ENCODE results near the gene DAB2IP. TPM values are rescaled to one million over a fixed set of nuclear protein-coding genes. Genes with fewer than 3 reads are reported as not detected.

DAB2IP gene
- total RNA-seq, 1 experiment from 2014 or later, result 52.6 TPM

GRCh38 chr9:121735793-121736770 lies 84.6 kb downstream of the DAB2IP start (continued):
- TF ChIP-seq USF2 (CRISPR knock-in tag; IDR thresholded peaks at IDR 0.05) (no peak), ZNF416 (CRISPR knock-in tag; IDR thresholded peaks at IDR 0.05) (no peak), USF1 (CRISPR knock-in tag; IDR thresholded peaks at IDR 0.05) (no peak), SP1 (CRISPR knock-in tag; conservative IDR thresholded peaks at IDR 0.05) (no peak; the same call in 1 of the 2 replicates), ZNF423 (CRISPR knock-in tag; IDR thresholded peaks at IDR 0.05) (no peak), ZNF396 (CRISPR knock-in tag; IDR thresholded peaks at IDR 0.05; ENCODE audit: borderline replicate concordance) (no peak)

- ChIA-PET POLR2A (no interaction called here), CTCF (interaction anchor here (1.0 to 7.4 kb wide), 10 partner anchors 10 to 253 kb away, joined by 3 to 78 read pairs (median 19); no protein-coding TSS in a partner anchor)
- Mint-ChIP-seq H3K36me3 (no peaks in the 10 kb centered on the region), H3K9me3 (no peaks in the 10 kb centered on the region), H3K27ac (peak overlapping the region; percentile 84), H3K4me1 (peaks cover 83% of the 10 kb centered on the region), H3K4me3 (peak overlapping the region; percentile 83), H3K27me3 (ENCODE audit: low read depth) (peaks cover 3% of the 10 kb centered on the region; the same call in 1 of the 2 replicates)
- ATAC-seq (peak; percentile 72), DNase-seq (ENCODE audit: low spot score) (peak; percentile 81)
- TF ChIP-seq GABPB1 (CRISPR knock-in tag; IDR thresholded peaks at IDR 0.05), result peak; percentile 33; the same call in 1 of the 2 replicates
- no peak for TF ChIP-seq FOXJ3 (CRISPR knock-in tag; IDR thresholded peaks at IDR 0.05; ENCODE audit: borderline replicate concordance)
Observed at GRCh38 chr9:121736934-121737462, 85.6 kb downstream of the DAB2IP start.

- no peaks in the 10 kb centered on the region for H3K36me3 Mint-ChIP-seq
- no peaks in the 10 kb centered on the region for H3K9me3 Mint-ChIP-seq
- H3K27ac Mint-ChIP-seq, result peak overlapping the region; percentile 72
- TF ChIP-seq IRF2 (CRISPR knock-in tag; IDR thresholded peaks at IDR 0.05; ENCODE audit: borderline replicate concordance, low read depth) (no peak), FOXJ3 (CRISPR knock-in tag; IDR thresholded peaks at IDR 0.05; ENCODE audit: borderline replicate concordance) (no peak), ERG (CRISPR knock-in tag; IDR thresholded peaks at IDR 0.05) (no peak), USF1 (CRISPR knock-in tag; IDR thresholded peaks at IDR 0.05) (no peak), OVOL2 (CRISPR knock-in tag; IDR thresholded peaks at IDR 0.05; ENCODE audit: borderline replicate concordance) (no peak), NR2C2 (CRISPR knock-in tag; IDR thresholded peaks at IDR 0.05) (no peak)
- ChIA-PET CTCF (interaction anchor here (1.5 to 7.4 kb wide), 4 partner anchors 10 to 193 kb away, joined by 4 to 78 read pairs (median 34); no protein-coding TSS in a partner anchor), POLR2A (no interaction called here)
- ATAC-seq, result no peak
- H3K4me3 Mint-ChIP-seq, result no peak overlapping the region
- H3K27me3 Mint-ChIP-seq (ENCODE audit: low read depth), result peaks cover 3% of the 10 kb centered on the region; the same call in 1 of the 2 replicates
- peaks cover 83% of the 10 kb centered on the region for H3K4me1 Mint-ChIP-seq
- no peak for DNase-seq (ENCODE audit: low spot score)
Observed at GRCh38 chr9:121737481-121737931, 86.1 kb downstream of the DAB2IP start.

- Mint-ChIP-seq H3K9me3 (no peaks in the 10 kb centered on the region), H3K27ac (no peak overlapping the region), H3K36me3 (no peaks in the 10 kb centered on the region), H3K4me3 (no peak overlapping the region), H3K27me3 (ENCODE audit: low read depth) (peaks cover 3% of the 10 kb centered on the region; the same call in 1 of the 2 replicates), H3K4me1 (peaks cover 78% of the 10 kb centered on the region)
- DNase-seq (ENCODE audit: low spot score) (no peak), ATAC-seq (no peak)
- ChIA-PET CTCF (interaction anchor here (7.4 kb wide), 1 partner anchor 9 kb away, joined by 78 read pairs; no protein-coding TSS in a partner anchor), POLR2A (no interaction called here)
- no peak for TF ChIP-seq NFE2L1 (CRISPR knock-in tag; IDR thresholded peaks at IDR 0.05)
- TF ChIP-seq MAX (CRISPR knock-in tag; IDR thresholded peaks at IDR 0.05), result no peak
- no peak for TF ChIP-seq SOX15 (CRISPR knock-in tag; IDR thresholded peaks at IDR 0.05)
- no peak for TF ChIP-seq MYBL2 (CRISPR knock-in tag; IDR thresholded peaks at IDR 0.05)
- TF ChIP-seq CREM (CRISPR knock-in tag; IDR thresholded peaks at IDR 0.05), result no peak
- no peak for TF ChIP-seq STAT6 (CRISPR knock-in tag; conservative IDR thresholded peaks at IDR 0.05; ENCODE audit: low read depth)
- no peak for TF ChIP-seq E2F4 (CRISPR knock-in tag; IDR thresholded peaks at IDR 0.05; ENCODE audit: borderline replicate concordance, low read depth)
Observed at GRCh38 chr9:121738411-121738810, 87.0 kb downstream of the DAB2IP start.
